ENCODE data around the gene AEBP1. TPM values are rescaled to one million over a fixed set of nuclear protein-coding genes. Genes with fewer than 3 reads are reported as not detected.

AEBP1 gene
- total RNA-seq, 1 experiment from 2014 or later, result 45.8 TPM

DNA sequence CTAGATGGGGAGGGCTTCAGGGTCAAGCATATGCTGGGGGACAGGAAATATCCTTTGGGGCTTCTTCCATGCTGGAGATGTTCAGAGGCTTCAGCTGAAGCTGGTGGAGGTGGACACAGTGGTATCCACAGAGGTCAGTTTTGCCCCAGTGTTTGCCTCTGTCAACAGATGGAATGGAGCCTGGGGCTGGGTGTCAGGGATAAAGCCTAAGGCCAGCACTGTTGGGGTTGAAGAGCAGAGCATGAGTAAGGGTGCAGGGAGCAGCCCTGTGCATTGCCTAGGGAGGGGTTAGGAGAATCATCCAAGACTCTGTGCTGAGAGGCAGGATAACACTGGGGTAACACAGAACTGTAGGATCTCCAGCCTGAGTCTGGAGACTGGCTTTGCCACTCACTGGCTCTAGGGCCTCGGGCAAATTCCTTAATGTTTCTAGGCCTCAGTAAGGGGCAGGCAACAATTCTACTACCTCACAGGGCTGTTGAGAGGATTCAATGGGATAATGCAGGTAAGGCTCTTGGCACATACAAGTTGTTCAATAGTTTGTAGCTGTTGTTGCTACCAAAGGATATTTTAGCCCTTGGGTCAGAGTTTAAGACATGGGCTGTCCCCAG, 58.7 kb downstream of the AEBP1 start:
- Histone ChIP-seq H3K4me3 (no peak overlapping the region), H3K36me3 (no peaks in the 10 kb centered on the region), H3K9me3 (no peaks in the 10 kb centered on the region), H3K27me3 (no peaks in the 10 kb centered on the region)
- no peak for DNase-seq

DNA sequence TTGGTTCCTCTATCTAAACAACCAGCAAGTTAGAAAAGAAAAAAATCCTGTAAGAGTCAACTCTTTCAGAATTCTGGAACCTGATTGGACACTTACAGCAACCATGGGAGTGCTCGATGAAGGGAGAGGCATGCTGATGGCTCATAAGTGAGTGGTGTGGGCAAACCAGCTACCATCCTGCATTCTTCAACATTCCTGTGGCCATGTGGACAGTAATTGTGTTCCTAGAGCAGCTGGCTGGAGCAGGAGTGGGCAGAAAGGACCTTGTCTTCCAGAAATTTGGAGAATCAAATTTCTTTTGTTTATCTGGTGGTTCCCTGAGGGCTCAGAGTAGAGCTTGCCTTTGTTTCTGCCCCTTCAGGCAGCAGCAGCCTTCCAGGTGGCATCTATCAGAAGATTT, 59.4 kb downstream of the AEBP1 start:
- Histone ChIP-seq H3K27me3 (no peaks in the 10 kb centered on the region), H3K36me3 (no peaks in the 10 kb centered on the region), H3K4me3 (no peak overlapping the region), H3K9me3 (no peaks in the 10 kb centered on the region)
- peak; percentile 57 for DNase-seq

Other genes starting within 250 kb of the AEBP1 start
- 107 and 198 TPM in 2 replicates for gene MRPS24, start 234.8 kb upstream of the AEBP1 start, total RNA-seq (2014; rRNA removed; shearing (Covaris generic); ENCODE audit: low replicate concordance)
- 38.3 and 41.8 TPM in 2 replicates for gene URGCP, start 197.7 kb upstream of the AEBP1 start, total RNA-seq (2014; rRNA removed; shearing (Covaris generic); ENCODE audit: low replicate concordance)
- 10.7 and 20.7 TPM in 2 replicates for gene UBE2D4, start 177.9 kb upstream of the AEBP1 start, total RNA-seq (2014; rRNA removed; shearing (Covaris generic); ENCODE audit: low replicate concordance)
- gene SPDYE1, start 106.4 kb upstream of the AEBP1 start, total RNA-seq (2014; rRNA removed; shearing (Covaris generic); ENCODE audit: low replicate concordance), result not detected in 2 replicates
- 103 and 166 TPM in 2 replicates for gene DBNL, start 59.6 kb upstream of the AEBP1 start, total RNA-seq (2014; rRNA removed; shearing (Covaris generic); ENCODE audit: low replicate concordance)
- not detected in 2 replicates for gene PGAM2, start 38.8 kb upstream of the AEBP1 start, total RNA-seq (2014; rRNA removed; shearing (Covaris generic); ENCODE audit: low replicate concordance)
- gene POLM, start 21.8 kb upstream of the AEBP1 start, total RNA-seq (2014; rRNA removed; shearing (Covaris generic); ENCODE audit: low replicate concordance), result 9.4 and 10.8 TPM in 2 replicates
- gene POLD2, start 19.2 kb downstream of the AEBP1 start, total RNA-seq (2014; rRNA removed; shearing (Covaris generic); ENCODE audit: low replicate concordance), result 146 and 186 TPM in 2 replicates
- not detected in 2 replicates for gene MYL7, start 37.0 kb downstream of the AEBP1 start, total RNA-seq (2014; rRNA removed; shearing (Covaris generic); ENCODE audit: low replicate concordance)
- not detected in 2 replicates for gene GCK, start 85.1 kb downstream of the AEBP1 start, total RNA-seq (2014; rRNA removed; shearing (Covaris generic); ENCODE audit: low replicate concordance)
- 121 and 140 TPM in 2 replicates for gene YKT6, start 96.6 kb downstream of the AEBP1 start, total RNA-seq (2014; rRNA removed; shearing (Covaris generic); ENCODE audit: low replicate concordance)
- gene CAMK2B, start 221.2 kb downstream of the AEBP1 start, total RNA-seq (2014; rRNA removed; shearing (Covaris generic); ENCODE audit: low replicate concordance), result 0.54 and 2.0 TPM in 2 replicates